ENCODE data around the gene PPP4R2. TPM values are rescaled to one million over a fixed set of nuclear protein-coding genes. Genes with fewer than 3 reads are reported as not detected.

The PPP4R2 gene
- total RNA-seq, 1 experiment from 2014 or later = 63.2 TPM

DNA sequence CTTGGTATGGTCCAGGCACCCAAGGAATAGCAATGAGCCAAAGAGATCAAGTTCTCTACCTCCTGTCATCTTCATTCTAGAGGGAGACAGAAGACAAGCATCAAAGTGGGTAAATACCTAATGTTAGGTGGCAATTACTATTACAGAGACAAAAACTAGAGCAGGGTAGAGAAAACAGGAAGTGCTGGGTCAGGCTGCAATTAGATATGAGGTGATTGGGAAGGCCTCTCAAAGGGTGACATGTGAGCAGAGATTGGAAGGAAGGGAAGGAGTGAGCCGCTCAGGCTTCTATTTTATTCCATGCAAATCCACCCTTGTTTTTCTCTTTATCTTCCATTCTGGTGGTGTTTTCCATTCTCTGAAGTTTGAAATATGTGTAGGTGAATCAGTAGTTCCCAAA lies 102.3 kb downstream of the PPP4R2 start:
- POLR2A ChIA-PET (ENCODE audit: unreplicated experiment) = no interaction called here
- no peak overlapping the region for H3K4me2 ChIP-seq
- no TSS peak for BruUV-seq (replicated peaks)
- H3K4me1 ChIP-seq (replicated peaks; ENCODE audit: insufficient read depth) = no peaks in the 10 kb centered on the region
- no peaks in the 10 kb centered on the region for H4K20me1 ChIP-seq (ENCODE audit: insufficient read depth)
- peaks cover 27% of the 10 kb centered on the region for H3K27me3 ChIP-seq (ENCODE audit: insufficient read depth, low read depth)
- no peaks in the 10 kb centered on the region for H3F3A ChIP-seq (ENCODE audit: insufficient read depth, low read depth)
- intact Hi-C loops (cut with micrococcal nuclease; ENCODE audit: unreplicated experiment) = no loop called here
- no peaks in the 10 kb centered on the region for H3K9me3 ChIP-seq (ENCODE audit: insufficient read depth, low read depth)
- no peak overlapping the region for H3K27ac ChIP-seq
- no peaks in the 10 kb centered on the region for H3K9me2 ChIP-seq (ENCODE audit: insufficient read depth)
- TF ChIP-seq EZH2 (IDR thresholded peaks at IDR 0.05; ENCODE audit: low read depth) (no peak), CTCF (conservative IDR thresholded peaks at IDR 0.05) (no peak)
- H2AFZ ChIP-seq = no peak overlapping the region
- DNase-seq = no peak
- H3K4me3 ChIP-seq = no peak overlapping the region
- no peaks in the 10 kb centered on the region for H3K79me2 ChIP-seq (ENCODE audit: low read depth)
- no peaks in the 10 kb centered on the region for H3K36me3 ChIP-seq (ENCODE audit: low read depth)
- CTCF ChIA-PET = no interaction called here

GRCh38 chr3:73100741-73101559 lies 104.3 kb downstream of the PPP4R2 start:
- H3K4me3 ChIP-seq = no peak overlapping the region
- no peaks in the 10 kb centered on the region for H3K9me2 ChIP-seq (ENCODE audit: insufficient read depth)
- no peak overlapping the region for H3K27ac ChIP-seq
- H2AFZ ChIP-seq = no peak overlapping the region
- no peaks in the 10 kb centered on the region for H3F3A ChIP-seq (ENCODE audit: insufficient read depth, low read depth)
- H4K20me1 ChIP-seq (ENCODE audit: insufficient read depth) = no peaks in the 10 kb centered on the region
- POLR2A ChIA-PET (ENCODE audit: unreplicated experiment) = no interaction called here
- H3K79me2 ChIP-seq (ENCODE audit: low read depth) = no peaks in the 10 kb centered on the region
- H3K9me3 ChIP-seq (ENCODE audit: insufficient read depth, low read depth) = no peaks in the 10 kb centered on the region
- peak; percentile 90 for TF ChIP-seq CTCF (conservative IDR thresholded peaks at IDR 0.05)
- no peak for TF ChIP-seq EZH2 (IDR thresholded peaks at IDR 0.05; ENCODE audit: low read depth)
- peaks cover 35% of the 10 kb centered on the region for H3K27me3 ChIP-seq (ENCODE audit: insufficient read depth, low read depth)
- no peaks in the 10 kb centered on the region for H3K36me3 ChIP-seq (ENCODE audit: low read depth)
- intact Hi-C loops (cut with micrococcal nuclease; ENCODE audit: unreplicated experiment) = loop anchor here (1.0 kb wide), 2 partner anchors 331 to 401 kb away; no protein-coding TSS in a partner anchor
- DNase-seq = peak; percentile 55 to 70
- H3K4me1 ChIP-seq (replicated peaks; ENCODE audit: insufficient read depth) = no peaks in the 10 kb centered on the region
- BruUV-seq (replicated peaks) = no TSS peak
- CTCF ChIA-PET = no interaction called here
- no peak overlapping the region for H3K4me2 ChIP-seq

GRCh38 chr3:73101881-73102280 lies 105.3 kb downstream of the PPP4R2 start:
- BruUV-seq (replicated peaks) = no TSS peak
- H3K9me2 ChIP-seq (ENCODE audit: insufficient read depth) = no peaks in the 10 kb centered on the region
- no peak for DNase-seq
- intact Hi-C loops (cut with micrococcal nuclease; ENCODE audit: unreplicated experiment) = loop anchor here (1.0 kb wide), 2 partner anchors 330 to 400 kb away; no protein-coding TSS in a partner anchor
- no peaks in the 10 kb centered on the region for H3K79me2 ChIP-seq (ENCODE audit: low read depth)
- POLR2A ChIA-PET (ENCODE audit: unreplicated experiment) = no interaction called here
- H3K36me3 ChIP-seq (ENCODE audit: low read depth) = no peaks in the 10 kb centered on the region
- no peak overlapping the region for H2AFZ ChIP-seq
- H3F3A ChIP-seq (ENCODE audit: insufficient read depth, low read depth) = no peaks in the 10 kb centered on the region
- no peak for TF ChIP-seq EZH2 (IDR thresholded peaks at IDR 0.05; ENCODE audit: low read depth)
- TF ChIP-seq CTCF (conservative IDR thresholded peaks at IDR 0.05) = no peak
- no peaks in the 10 kb centered on the region for H4K20me1 ChIP-seq (ENCODE audit: insufficient read depth)
- CTCF ChIA-PET = interaction anchor here (0.6 kb wide), 1 partner anchor 81 kb away, joined by 4 read pairs; no protein-coding TSS in a partner anchor
- no peak overlapping the region for H3K27ac ChIP-seq
- no peaks in the 10 kb centered on the region for H3K4me1 ChIP-seq (replicated peaks; ENCODE audit: insufficient read depth)
- H3K4me2 ChIP-seq = no peak overlapping the region
- peaks cover 35% of the 10 kb centered on the region for H3K27me3 ChIP-seq (ENCODE audit: insufficient read depth, low read depth)
- no peak overlapping the region for H3K4me3 ChIP-seq
- no peaks in the 10 kb centered on the region for H3K9me3 ChIP-seq (ENCODE audit: insufficient read depth, low read depth)
